Thymus (tissue), 14 donors: ENCODE measurements around the gene RPL28. TPM values are rescaled to one million over a fixed set of nuclear protein-coding genes. Genes with fewer than 3 reads are reported as not detected.

Source experiments
- DNase-seq, 9 donors: peaks; one replicate each; pipeline ENCODE4 v3.0.0-alpha.2; 2013; ENCODE audit warnings: low spot score in 9 of 9, low read depth in 6 of 9, missing footprints in 1 of 9
- H3K27ac ChIP-seq, 2 donors: one replicate each; pipeline ENCODE4 v1.5.1; 2013; ENCODE audit warnings: control low read depth in 1 of 2, low read depth in 1 of 2, low read length in 1 of 2, mild to moderate bottlenecking in 1 of 2, moderate library complexity in 1 of 2
- H3K27me3 ChIP-seq, 2 donors: one replicate each; pipeline ENCODE4 v1.5.1; 2013; ENCODE audit warnings: low read length in 1 of 2; ENCODE audit not compliant: control insufficient read depth in 2 of 2, insufficient read depth in 1 of 2
- H3K36me3 ChIP-seq, 2 donors: one replicate each; pipeline ENCODE4 v1.5.1; 2013; ENCODE audit warnings: low read length in 1 of 2, mild to moderate bottlenecking in 1 of 2, moderate library complexity in 1 of 2; ENCODE audit not compliant: control insufficient read depth in 2 of 2, insufficient read depth in 2 of 2
- H3K4me1 ChIP-seq, 2 donors: one replicate each; pipeline ENCODE4 v1.5.1; 2013; ENCODE audit warnings: low read length in 2 of 2; ENCODE audit not compliant: control insufficient read depth in 2 of 2, insufficient read depth in 2 of 2
- H3K4me3 ChIP-seq, 2 donors: one replicate each; pipeline ENCODE4 v1.5.1; 2013; ENCODE audit warnings: low read length in 2 of 2, control low read depth in 1 of 2, mild to moderate bottlenecking in 1 of 2
- H3K9me3 ChIP-seq, 2 donors: one replicate each; pipeline ENCODE4 v1.5.1; 2013; ENCODE audit warnings: low read length in 1 of 2, mild to moderate bottlenecking in 1 of 2; ENCODE audit not compliant: control insufficient read depth in 2 of 2, insufficient read depth in 1 of 2
- WGBS: extraction: QIAGEN DNeasy Blood & Tissue Kit; methylation state at CpG from one replicate; pipeline ENCODE4 v1.1.7; 2013; 5-methylcytosine and 5-hydroxymethylcytosine counted together
- long read RNA-seq, 10 donors: transcript quantifications; one replicate each; lab custom pipeline, GENCODE V29; 2026
- polyA plus RNA-seq: library from polyadenylated mRNA; stranded (reverse); fragments of 200-250 nt; gene quantifications from one replicate; pipeline ENCODE4 v1.2.3, GENCODE V29; 2013
- total RNA-seq: library from RNA; stranded (reverse); fragments of 120-200 nt; gene quantifications from one replicate; pipeline ENCODE4 v1.2.4, GENCODE V29; 2013
- donor health status: healthy.

RPL28 gene
- 667 TPM for total RNA-seq
- 2,578 TPM for polyA plus RNA-seq
- long read RNA-seq, donor 1, full-length matches to known transcripts = 125 of 154 reads
- long read RNA-seq, donor 1, partial matches to known transcripts = 29 of 154 reads
- long read RNA-seq, donor 1, other reads (novel, unspliced or antisense) = 0 of 154 reads
- long read RNA-seq, donor 2, full-length matches to known transcripts = 1,450 of 1,668 reads
- long read RNA-seq, donor 2, partial matches to known transcripts = 139 of 1,668 reads
- long read RNA-seq, donor 2, other reads (novel, unspliced or antisense) = 79 of 1,668 reads
- long read RNA-seq, donor 3, full-length matches to known transcripts = 1,311 of 1,596 reads
- long read RNA-seq, donor 3, partial matches to known transcripts = 198 of 1,596 reads
- long read RNA-seq, donor 3, other reads (novel, unspliced or antisense) = 87 of 1,596 reads
- long read RNA-seq, donor 4, full-length matches to known transcripts = 759 of 1,011 reads
- long read RNA-seq, donor 4, partial matches to known transcripts = 217 of 1,011 reads
- long read RNA-seq, donor 4, other reads (novel, unspliced or antisense) = 35 of 1,011 reads
- long read RNA-seq, donor 5, full-length matches to known transcripts = 2,002 of 2,413 reads
- long read RNA-seq, donor 5, partial matches to known transcripts = 294 of 2,413 reads
- long read RNA-seq, donor 5, other reads (novel, unspliced or antisense) = 117 of 2,413 reads
- long read RNA-seq, donor 6, full-length matches to known transcripts = 857 of 956 reads
- long read RNA-seq, donor 6, partial matches to known transcripts = 57 of 956 reads
- long read RNA-seq, donor 6, other reads (novel, unspliced or antisense) = 42 of 956 reads
- long read RNA-seq, donor 7, full-length matches to known transcripts = 922 of 1,181 reads
- long read RNA-seq, donor 7, partial matches to known transcripts = 225 of 1,181 reads
- long read RNA-seq, donor 7, other reads (novel, unspliced or antisense) = 34 of 1,181 reads
- long read RNA-seq, donor 8, full-length matches to known transcripts = 508 of 547 reads
- long read RNA-seq, donor 8, partial matches to known transcripts = 12 of 547 reads
- long read RNA-seq, donor 8, other reads (novel, unspliced or antisense) = 27 of 547 reads
- long read RNA-seq, donor 9, full-length matches to known transcripts = 580 of 701 reads
- long read RNA-seq, donor 9, partial matches to known transcripts = 83 of 701 reads
- long read RNA-seq, donor 9, other reads (novel, unspliced or antisense) = 38 of 701 reads
- long read RNA-seq, donor 10, full-length matches to known transcripts = 834 of 1,008 reads
- long read RNA-seq, donor 10, partial matches to known transcripts = 127 of 1,008 reads
- long read RNA-seq, donor 10, other reads (novel, unspliced or antisense) = 47 of 1,008 reads

GRCh38 chr19:55385724-55386492 lies at the start of gene RPL28:
Gene RPL28 (plus strand): TSS chr19:55385932. CDS start chr19:55386358, 426 bp downstream.
- peaks cover 26 to 52% of the 10 kb centered on the region in 2 donors for H3K4me1 ChIP-seq
- peak; percentile 96 to 100 (median 99) for DNase-seq
- peak within 1 kb of the TSS; percentile 97 to 99 for H3K27ac ChIP-seq
- WGBS = under 1% methylated on average over 68 of the region's 68 CpGs
- H3K27me3 ChIP-seq = no peaks in the 10 kb centered on the region
- peaks cover 35 to 44% of the 10 kb centered on the region in 2 donors for H3K36me3 ChIP-seq
- no peaks in the 10 kb centered on the region for H3K9me3 ChIP-seq
- peak within 1 kb of the TSS; percentile 91 to 95 for H3K4me3 ChIP-seq

- Histone ChIP-seq H3K9me3 (peaks cover 0 to 2% of the 10 kb centered on the region in 2 donors), H3K4me1 (peaks cover 5 to 20% of the 10 kb centered on the region in 2 donors), H3K36me3 (no peaks in the 10 kb centered on the region), H3K27ac (no peak overlapping the region), H3K4me3 (no peak overlapping the region), H3K27me3 (peaks cover 0 to 4% of the 10 kb centered on the region in 2 donors)
- 92% methylated on average over 7 of the region's 7 CpGs for WGBS
- DNase-seq = no peak
Observed at GRCh38 chr19:55336101-55336500, 49.6 kb upstream of the RPL28 start.

GRCh38 chr19:55339105-55339888 lies 46.4 kb upstream of the RPL28 start, which contains the start of gene KMT5C:
Gene KMT5C (plus strand): TSS chr19:55339876. CDS start chr19:55341937, 2,061 bp downstream.
- peak within 1 kb of the TSS; percentile 64 to 70 for H3K4me3 ChIP-seq
- H3K36me3 ChIP-seq = peaks cover 19 to 27% of the 10 kb centered on the region in 2 donors
- peak; percentile 100 for DNase-seq
- peak within 1 kb of the TSS; percentile 95 to 97 for H3K27ac ChIP-seq
- peaks cover 0 to 2% of the 10 kb centered on the region in 2 donors for H3K9me3 ChIP-seq
- WGBS = under 1% methylated on average over 63 of the region's 63 CpGs
- H3K4me1 ChIP-seq = peaks cover 11 to 26% of the 10 kb centered on the region in 2 donors
- H3K27me3 ChIP-seq = peaks cover 0 to 4% of the 10 kb centered on the region in 2 donors

- H3K27me3 ChIP-seq = peaks cover 0 to 4% of the 10 kb centered on the region in 2 donors
- H3K9me3 ChIP-seq = peaks cover 0 to 2% of the 10 kb centered on the region in 2 donors
- WGBS = 6% methylated on average over 42 of the region's 44 CpGs
- peak overlapping the region; percentile 64 to 70 for H3K4me3 ChIP-seq
- peaks cover 19 to 36% of the 10 kb centered on the region in 2 donors for H3K36me3 ChIP-seq
- DNase-seq = peak in 2 of 9 donors; percentile 15 to 18
- H3K27ac ChIP-seq = peak overlapping the region; percentile 84 to 88
- H3K4me1 ChIP-seq = peaks cover 11 to 26% of the 10 kb centered on the region in 2 donors
Observed at GRCh38 chr19:55339889-55340783, 45.6 kb upstream of the RPL28 start.

GRCh38 chr19:55340784-55341147 lies 45.0 kb upstream of the RPL28 start:
- Histone ChIP-seq H3K9me3 (peaks cover 0 to 2% of the 10 kb centered on the region in 2 donors), H3K27me3 (peaks cover 0 to 4% of the 10 kb centered on the region in 2 donors), H3K36me3 (peaks cover 19 to 41% of the 10 kb centered on the region in 2 donors), H3K27ac (peak overlapping the region; percentile 84 to 88), H3K4me3 (peak overlapping the region; percentile 64 to 70), H3K4me1 (peaks cover 11 to 26% of the 10 kb centered on the region in 2 donors)
- peak in 4 of 9 donors; percentile 26 to 62 (median 36) for DNase-seq
- WGBS = 2% methylated on average over 24 of the region's 24 CpGs

GRCh38 chr19:55341171-55341588 lies 44.6 kb upstream of the RPL28 start:
- 2% methylated on average over 15 of the region's 15 CpGs for WGBS
- peaks cover 0 to 4% of the 10 kb centered on the region in 2 donors for H3K27me3 ChIP-seq
- peak overlapping the region; percentile 64 to 70 for H3K4me3 ChIP-seq
- peaks cover 20 to 46% of the 10 kb centered on the region in 2 donors for H3K36me3 ChIP-seq
- peak overlapping the region in 1 of 2 donors; percentile 88 for H3K27ac ChIP-seq
- peak in 7 of 9 donors; percentile 26 to 75 (median 65) for DNase-seq
- peaks cover 0 to 2% of the 10 kb centered on the region in 2 donors for H3K9me3 ChIP-seq
- peaks cover 11 to 26% of the 10 kb centered on the region in 2 donors for H3K4me1 ChIP-seq
